Measurements from ENCODE around the gene SPATA46. TPM values are rescaled to one million over a fixed set of nuclear protein-coding genes. Genes with fewer than 3 reads are reported as not detected.

SPATA46 gene
- total and polyA plus RNA-seq, 2 of the 8 experiments (the other 6 are each of a cell fraction or from before 2014, with no cell fraction given) = not detected

DNA sequence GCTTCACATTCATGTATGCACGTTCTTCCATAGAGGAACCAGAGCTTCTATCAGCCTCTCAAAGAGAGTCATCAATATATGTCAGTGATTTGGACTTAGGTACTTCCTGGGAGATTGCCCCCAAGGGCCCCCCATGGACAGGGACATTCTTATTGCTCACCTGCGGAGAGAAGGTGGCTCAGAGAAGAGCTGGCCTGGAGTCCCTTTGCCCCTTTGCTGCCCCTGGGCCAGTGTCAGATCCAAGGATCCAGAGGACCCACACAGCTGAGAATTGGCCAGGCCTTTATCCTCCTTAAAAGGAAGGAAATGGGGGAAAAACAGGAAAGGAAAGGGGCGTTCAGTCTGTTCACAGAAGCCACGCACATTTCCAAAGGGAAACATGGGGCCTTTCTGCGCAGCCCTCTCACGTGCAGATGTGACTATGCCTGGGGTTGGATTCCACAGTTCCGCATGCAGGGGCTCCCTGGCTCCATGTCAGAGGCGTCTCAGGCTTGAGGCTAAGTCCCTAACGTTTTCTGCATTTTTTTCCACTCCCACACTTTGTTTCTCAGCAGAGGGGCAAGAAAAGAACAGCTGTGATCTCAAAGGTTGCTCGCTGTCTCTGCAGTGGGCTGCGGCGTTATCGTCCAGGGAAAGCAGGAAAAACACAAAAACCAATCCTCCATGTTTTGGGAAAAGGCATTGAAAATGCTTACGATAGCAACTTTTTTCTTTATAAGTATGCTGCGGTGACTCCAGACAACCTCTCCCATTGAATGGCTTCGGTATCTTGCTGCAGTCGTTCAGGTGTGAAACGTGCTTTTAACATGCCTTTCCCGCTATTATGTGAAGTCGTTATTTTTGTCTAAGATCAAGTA lies 10.8 kb upstream of the SPATA46 start:
- peaks cover 0 to 6% (median 1%) of the 10 kb centered on the region in 4 experiments; a peak in 4 of 7 replicates for H3K4me1 ChIP-seq (replicated peaks in 1 of 4; ENCODE audit: control insufficient read depth in 3 of 4, insufficient read depth in 4 of 4, low read length in 3 of 4)
- peak overlapping the region; percentile 59 for H4K8ac ChIP-seq (ENCODE audit: extremely low read depth, insufficient read depth, low read length)
- H4K91ac ChIP-seq (replicated peaks; ENCODE audit: insufficient read length, low read length) = no peak overlapping the region
- H3K14ac ChIP-seq (ENCODE audit: insufficient read length) = no peak overlapping the region
- TF ChIP-seq FOSL1 (IDR thresholded peaks at IDR 0.05; ENCODE audit: insufficient read depth, low read depth, low read length) = no peak
- no peak for TF ChIP-seq TCF12 (IDR thresholded peaks at IDR 0.05; ENCODE audit: low read depth, low read length)
- no peak for TF ChIP-seq SP4 (IDR thresholded peaks at IDR 0.05; ENCODE audit: low read length)
- no peak for TF ChIP-seq TAF1 (IDR thresholded peaks at IDR 0.05; ENCODE audit: low read depth, low read length)
- no peak for TF ChIP-seq SUZ12 (IDR thresholded peaks at IDR 0.05; ENCODE audit: low read length)
- TF ChIP-seq SIN3A (conservative IDR thresholded peaks at IDR 0.05 in 1 of 2, IDR thresholded peaks at IDR 0.05 in 1 of 2; ENCODE audit: low read depth in 1 of 2, low read length in 2 of 2) = no peak
- FAIRE-seq (no peak), DNase-seq (ENCODE audit: low read depth in 1 of 2, low spot score in 2 of 2) (no peak)
- H3K9me3 ChIP-seq (ENCODE audit: insufficient read depth in 2 of 2, low read depth in 1 of 2, low read length in 1 of 2) = no peaks in the 10 kb centered on the region
- H4K5ac ChIP-seq (ENCODE audit: insufficient read length, low read depth, low read length) = no peak overlapping the region
- no peak overlapping the region for H2BK5ac ChIP-seq (ENCODE audit: low read depth, low read length)
- no peak overlapping the region for H2AK5ac ChIP-seq (ENCODE audit: low read depth, low read length)
- no peak overlapping the region for H3K23ac ChIP-seq (ENCODE audit: insufficient read length)
- H2BK20ac ChIP-seq (ENCODE audit: low read length) = no peak overlapping the region
- H3K4ac ChIP-seq (replicated peaks; ENCODE audit: insufficient read length, low read depth, low read length) = no peak overlapping the region
- H3K18ac ChIP-seq (ENCODE audit: extremely low read depth, low read length) = 0 out of 2 replicates have a peak overlapping the region, but pooled peaks have one; percentile 6
- H3K4me2 ChIP-seq (ENCODE audit: insufficient read depth in 1 of 2, low read depth in 2 of 2, low read length in 2 of 2) = no peak overlapping the region
- H3K27ac ChIP-seq (ENCODE audit: low read depth, low read length) = no peak overlapping the region
- H3K56ac ChIP-seq (replicated peaks; ENCODE audit: insufficient read length, low read depth, low read length) = no peak overlapping the region
- 87% methylated on average over 20 of the region's 20 CpGs; no CpG with 5 or more reads in 1 of the 2 experiments for WGBS, 2 experiments (ENCODE audit: extremely low coverage in 1 of 2, insufficient coverage in 1 of 2, insufficient read length in 1 of 2, insufficient replicate concordance in 2 of 2, low coverage in 1 of 2, low lambda C conversion rate in 2 of 2, missing lambda C conversion rate in 1 of 2)
- no peak overlapping the region for H2BK15ac ChIP-seq (ENCODE audit: low read length)
- H4K20me1 ChIP-seq (replicated peaks in 1 of 2; ENCODE audit: control insufficient read depth in 1 of 2, insufficient read depth in 2 of 2, low read length in 2 of 2) = no peaks in the 10 kb centered on the region
- H2BK120ac ChIP-seq (replicated peaks; ENCODE audit: low read depth, low read length) = no peak overlapping the region
- H3K27me3 ChIP-seq (replicated peaks in 1 of 4; ENCODE audit: control insufficient read depth in 3 of 4, extremely low read depth in 1 of 4, insufficient read depth in 3 of 4, low read length in 3 of 4) = no peaks in the 10 kb centered on the region
- H2AFZ ChIP-seq (ENCODE audit: low read length) = no peak overlapping the region
- H3K23me2 ChIP-seq (ENCODE audit: low read depth, low read length) = no peaks in the 10 kb centered on the region
- H3K79me2 ChIP-seq (ENCODE audit: control insufficient read depth in 1 of 2, insufficient read depth in 2 of 2, low read length in 2 of 2) = no peaks in the 10 kb centered on the region
- H3K4me3 ChIP-seq (ENCODE audit: extremely low read depth in 1 of 4, insufficient read depth in 2 of 4, low read depth in 3 of 4, low read length in 4 of 4) = no peak overlapping the region
- H3K79me1 ChIP-seq (ENCODE audit: low read depth, low read length) = no peaks in the 10 kb centered on the region
- ChIA-PET CTCF (ENCODE audit: partially characterized antibody) (interaction anchor here (1.2 to 8.1 kb wide), 2 partner anchors 31 to 331 kb away, joined by 4 to 44 read pairs; no protein-coding TSS in a partner anchor), POLR2A (ENCODE audit: partially characterized antibody) (interaction anchor here (1.2 kb wide), 1 partner anchor 9 kb away, joined by 3 read pairs; no protein-coding TSS in a partner anchor)
- no peak overlapping the region for H2BK12ac ChIP-seq (ENCODE audit: low read depth, low read length)
- peaks cover 0 to 5% (median 2%) of the 10 kb centered on the region in 4 experiments; a peak in 1 of 8 replicates for H3K36me3 ChIP-seq (ENCODE audit: control insufficient read depth in 2 of 4, insufficient read depth in 4 of 4, low read length in 3 of 4)
- H3K9ac ChIP-seq (replicated peaks in 1 of 4; ENCODE audit: extremely low read depth in 1 of 4, low read depth in 3 of 4, low read length in 3 of 4) = no peak overlapping the region
